Measurements from ENCODE around the gene AKNAD1. TPM values are rescaled to one million over a fixed set of nuclear protein-coding genes. Genes with fewer than 3 reads are reported as not detected.

Gene AKNAD1
- total RNA-seq, 4 donors from 2014 or later = 0.29 to 23.3 (median 0.98) TPM; not detected in 1

- Histone ChIP-seq H3K36me3 (no peaks in the 10 kb centered on the region), H3K27me3 (no peaks in the 10 kb centered on the region), H3K27ac (no peak overlapping the region), H3K4me3 (no peak overlapping the region), H3K4me1 (no peaks in the 10 kb centered on the region), H3K9me3 (no peaks in the 10 kb centered on the region)
- TF ChIP-seq, protein P1, sequence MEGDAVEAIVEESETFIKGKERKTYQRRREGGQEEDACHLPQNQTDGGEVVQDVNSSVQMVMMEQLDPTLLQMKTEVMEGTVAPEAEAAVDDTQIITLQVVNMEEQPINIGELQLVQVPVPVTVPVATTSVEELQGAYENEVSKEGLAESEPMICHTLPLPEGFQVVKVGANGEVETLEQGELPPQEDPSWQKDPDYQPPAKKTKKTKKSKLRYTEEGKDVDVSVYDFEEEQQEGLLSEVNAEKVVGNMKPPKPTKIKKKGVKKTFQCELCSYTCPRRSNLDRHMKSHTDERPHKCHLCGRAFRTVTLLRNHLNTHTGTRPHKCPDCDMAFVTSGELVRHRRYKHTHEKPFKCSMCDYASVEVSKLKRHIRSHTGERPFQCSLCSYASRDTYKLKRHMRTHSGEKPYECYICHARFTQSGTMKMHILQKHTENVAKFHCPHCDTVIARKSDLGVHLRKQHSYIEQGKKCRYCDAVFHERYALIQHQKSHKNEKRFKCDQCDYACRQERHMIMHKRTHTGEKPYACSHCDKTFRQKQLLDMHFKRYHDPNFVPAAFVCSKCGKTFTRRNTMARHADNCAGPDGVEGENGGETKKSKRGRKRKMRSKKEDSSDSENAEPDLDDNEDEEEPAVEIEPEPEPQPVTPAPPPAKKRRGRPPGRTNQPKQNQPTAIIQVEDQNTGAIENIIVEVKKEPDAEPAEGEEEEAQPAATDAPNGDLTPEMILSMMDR (IDR thresholded peaks at IDR 0.05) = no peak
- TF ChIP-seq POLR2A (IDR thresholded peaks at IDR 0.05) = no peak
- intact Hi-C loops (cut with DNase I; ENCODE audit: low total_unique reads) = no loop called here
- no peak for DNase-seq
Measured at GRCh38 chr1:108850929-108851328, 6.0 kb downstream of the AKNAD1 start.

DNA sequence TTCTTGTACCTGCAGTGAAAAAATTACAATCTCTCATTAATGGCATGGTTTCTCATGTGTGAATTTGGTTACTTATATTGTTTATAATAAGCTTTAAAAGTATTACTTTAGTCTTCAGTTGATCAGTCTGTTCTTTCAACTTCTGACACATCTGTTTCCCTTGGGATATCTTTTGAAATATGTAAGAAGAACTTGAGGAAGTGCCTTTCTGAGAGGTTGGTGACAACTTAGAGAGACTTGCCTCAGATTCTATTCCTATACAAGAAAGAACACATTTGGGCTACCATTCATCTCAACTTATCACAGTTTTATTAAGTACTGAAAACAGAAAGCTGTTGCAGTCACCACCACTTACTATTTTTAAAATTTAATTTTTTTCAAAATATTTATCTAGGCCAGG, 8.1 kb downstream of the AKNAD1 start:
- Histone ChIP-seq H3K36me3 (no peaks in the 10 kb centered on the region), H3K27ac (no peak overlapping the region), H3K4me1 (no peaks in the 10 kb centered on the region), H3K9me3 (no peaks in the 10 kb centered on the region), H3K27me3 (no peaks in the 10 kb centered on the region), H3K4me3 (no peak overlapping the region)
- no peak for DNase-seq
- intact Hi-C loops (cut with DNase I; ENCODE audit: low total_unique reads) = no loop called here
- TF ChIP-seq POLR2A (IDR thresholded peaks at IDR 0.05) = no peak
- TF ChIP-seq, protein P1 (IDR thresholded peaks at IDR 0.05) = no peak

DNA sequence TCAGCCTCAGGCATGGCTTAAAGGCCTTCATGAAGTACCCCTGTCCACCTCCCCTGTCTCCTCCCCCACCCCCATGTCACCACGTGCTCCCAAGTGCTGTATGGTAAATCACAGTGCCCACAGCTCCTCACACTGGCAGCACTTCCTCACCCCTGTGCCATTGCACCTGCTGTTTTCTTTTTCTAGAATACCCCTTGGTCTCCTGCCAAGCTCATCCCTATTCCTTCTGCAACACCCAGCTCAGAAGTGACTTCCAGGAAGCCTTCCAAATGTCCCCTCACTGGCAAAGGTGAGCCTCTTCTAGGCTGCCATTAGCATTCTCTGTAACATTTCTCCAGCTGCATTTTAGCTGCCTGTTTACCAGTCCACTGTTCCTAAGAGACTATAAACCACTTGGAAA, 9.4 kb downstream of the AKNAD1 start:
- H3K27me3 ChIP-seq = no peaks in the 10 kb centered on the region
- TF ChIP-seq, protein P1 (IDR thresholded peaks at IDR 0.05) = no peak
- no peak for TF ChIP-seq POLR2A (IDR thresholded peaks at IDR 0.05)
- intact Hi-C loops (cut with DNase I; ENCODE audit: low total_unique reads) = no loop called here
- no peaks in the 10 kb centered on the region for H3K9me3 ChIP-seq
- no peak for DNase-seq
- no peak overlapping the region for H3K4me3 ChIP-seq
- H3K36me3 ChIP-seq = no peaks in the 10 kb centered on the region
- no peaks in the 10 kb centered on the region for H3K4me1 ChIP-seq
- no peak overlapping the region for H3K27ac ChIP-seq

GRCh38 chr1:108845991-108846390, 10.9 kb downstream of the AKNAD1 start:
- Histone ChIP-seq H3K27me3 (no peaks in the 10 kb centered on the region), H3K9me3 (no peaks in the 10 kb centered on the region), H3K36me3 (no peaks in the 10 kb centered on the region), H3K27ac (no peak overlapping the region), H3K4me3 (no peak overlapping the region), H3K4me1 (no peaks in the 10 kb centered on the region)
- DNase-seq = no peak
- TF ChIP-seq, protein P1 (IDR thresholded peaks at IDR 0.05) = no peak
- TF ChIP-seq POLR2A (IDR thresholded peaks at IDR 0.05) = no peak
- intact Hi-C loops (cut with DNase I; ENCODE audit: low total_unique reads) = no loop called here

- Histone ChIP-seq H3K4me3 (no peak overlapping the region), H3K36me3 (no peaks in the 10 kb centered on the region), H3K9me3 (no peaks in the 10 kb centered on the region), H3K27ac (no peak overlapping the region), H3K4me1 (no peaks in the 10 kb centered on the region), H3K27me3 (no peaks in the 10 kb centered on the region)
- no peak for DNase-seq
- TF ChIP-seq, protein P1 (IDR thresholded peaks at IDR 0.05) = no peak
- TF ChIP-seq POLR2A (IDR thresholded peaks at IDR 0.05) = no peak
- intact Hi-C loops (cut with DNase I; ENCODE audit: low total_unique reads) = no loop called here
Measured at GRCh38 chr1:108845446-108845845, 11.4 kb downstream of the AKNAD1 start.

Measured in uterus (tissue), 4 donors.